HG02623 (cell line): ENCODE results near the gene PPP6R3.

Source experiments
- ATAC-seq: cut with Tn5 transposase; IDR thresholded peaks from one replicate; pipeline ENCODE4 v1.9.1; 2021; ENCODE audit warnings: moderate library complexity; ENCODE audit not compliant: unreplicated experiment

PPP6R3 gene

GRCh38 chr11:68549789-68550484 is 89.4 kb downstream of the PPP6R3 start:
- ATAC-seq = no peak

- ATAC-seq = no peak
Measured at GRCh38 chr11:68550485-68550817, 89.9 kb downstream of the PPP6R3 start.

- no peak for ATAC-seq
Measured at GRCh38 chr11:68551223-68551622, 90.7 kb downstream of the PPP6R3 start.

GRCh38 chr11:68551777-68552176 is 91.2 kb downstream of the PPP6R3 start:
- ATAC-seq = no peak

- ATAC-seq = no peak
Measured at GRCh38 chr11:68552542-68552941, 92.0 kb downstream of the PPP6R3 start.

GRCh38 chr11:68560216-68560615 is 99.7 kb downstream of the PPP6R3 start:
- no peak for ATAC-seq

- no peak for ATAC-seq
Measured at GRCh38 chr11:68563454-68563853, 102.9 kb downstream of the PPP6R3 start.

GRCh38 chr11:68564261-68564660 is 103.7 kb downstream of the PPP6R3 start:
- no peak for ATAC-seq

- no peak for ATAC-seq
Measured at GRCh38 chr11:68565768-68566167, 105.2 kb downstream of the PPP6R3 start.

- no peak for ATAC-seq
Measured at GRCh38 chr11:68567553-68567952, 107.0 kb downstream of the PPP6R3 start.

- no peak for ATAC-seq
Measured at GRCh38 chr11:68569357-68569756, 108.8 kb downstream of the PPP6R3 start.

- no peak for ATAC-seq
Measured at GRCh38 chr11:68570691-68571090, 110.1 kb downstream of the PPP6R3 start.

- ATAC-seq = no peak
Measured at GRCh38 chr11:68574308-68574707, 113.8 kb downstream of the PPP6R3 start.

- ATAC-seq = no peak
Measured at GRCh38 chr11:68575025-68575665, 114.6 kb downstream of the PPP6R3 start.

- no peak for ATAC-seq
Measured at GRCh38 chr11:68579455-68579854, 118.9 kb downstream of the PPP6R3 start.

- ATAC-seq = no peak
Measured at GRCh38 chr11:68581439-68581838, 120.9 kb downstream of the PPP6R3 start.

GRCh38 chr11:68581901-68582300 is 121.3 kb downstream of the PPP6R3 start:
- no peak for ATAC-seq

GRCh38 chr11:68582416-68583040 is 122.0 kb downstream of the PPP6R3 start:
- no peak for ATAC-seq

- ATAC-seq = no peak
Measured at GRCh38 chr11:68583041-68583446, 122.5 kb downstream of the PPP6R3 start.

- no peak for ATAC-seq
Measured at GRCh38 chr11:68584097-68584496, 123.5 kb downstream of the PPP6R3 start.

- no peak for ATAC-seq
Measured at GRCh38 chr11:68584991-68585524, 124.5 kb downstream of the PPP6R3 start.
